Activated CD8-positive, alpha-beta T cell treated with anti-CD3 and anti-CD28 coated beads, Interleukin-2, amount 10 ng/mL, durations not matched to agents 7 days and 5 days (primary cell): Measurements from ENCODE around the gene EFNA2. TPM values are rescaled to one million over a fixed set of nuclear protein-coding genes. Genes with fewer than 3 reads are reported as not detected.

Source experiments
- ATAC-seq: fragments of 150-1000 bp; cut with Tn5 transposase; one replicate; pipeline ENCODE4 v1.10.0; 2021; ENCODE audit warnings: moderate library complexity
- CTCF ChIA-PET: fragments of 350-600 bp; sonication (Branson Sonifier 250); formaldehyde crosslinking; loops from one replicate; lab custom pipeline; 2021; ENCODE audit warnings: antibody characterized with exemption; lab: Charles Lee
- POLR2A ChIA-PET: fragments of 350-600 bp; sonication (Branson Sonifier 250); formaldehyde crosslinking; loops from one replicate; lab custom pipeline; 2021; ENCODE audit warnings: antibody characterized with exemption; lab: Charles Lee
- DNase-seq: peaks from one replicate; pipeline ENCODE4 v3.0.0-alpha.2; 2020
- H3K27ac Mint-ChIP-seq: one replicate; pipeline ENCODE4 v1.8.0; 2021; ENCODE audit warnings: mild to moderate bottlenecking, mixed read lengths
- H3K27me3 Mint-ChIP-seq: one replicate; pipeline ENCODE4 v1.8.0; 2021; ENCODE audit warnings: low read depth, mixed read lengths
- H3K36me3 Mint-ChIP-seq: one replicate; pipeline ENCODE4 v1.8.0; 2021; ENCODE audit warnings: low read depth, mixed read lengths
- H3K4me1 Mint-ChIP-seq: one replicate; pipeline ENCODE4 v1.8.0; 2021; ENCODE audit warnings: low read depth, mixed read lengths
- H3K4me3 Mint-ChIP-seq: one replicate; pipeline ENCODE4 v1.8.0; 2021; ENCODE audit warnings: mild to moderate bottlenecking, mixed read lengths
- H3K9me3 Mint-ChIP-seq: one replicate; pipeline ENCODE4 v1.8.0; 2022; ENCODE audit warnings: mixed read lengths; ENCODE audit not compliant: insufficient read depth
- total RNA-seq, 2 experiments: library from RNA; stranded (reverse); gene quantifications; one replicate each; pipeline ENCODE4 v1.2.3, GENCODE V29; 2021

The EFNA2 gene
- total RNA-seq, 2 experiments from 2014 or later, result not detected

GRCh38 chr19:1308718-1309117, 23.0 kb downstream of the EFNA2 start:
- ATAC-seq (no peak), DNase-seq (no peak)
- no peaks in the 10 kb centered on the region for H3K9me3 Mint-ChIP-seq
- no peaks in the 10 kb centered on the region for H3K4me1 Mint-ChIP-seq
- no peak overlapping the region for H3K4me3 Mint-ChIP-seq
- ChIA-PET POLR2A (no interaction called here), CTCF (interaction anchor here (1.0 kb wide), 1 partner anchor 64 kb away, joined by 3 read pairs; no protein-coding TSS in a partner anchor)
- no peak overlapping the region for H3K27ac Mint-ChIP-seq
- no peaks in the 10 kb centered on the region for H3K36me3 Mint-ChIP-seq
- no peaks in the 10 kb centered on the region for H3K27me3 Mint-ChIP-seq

GRCh38 chr19:1309977-1310852, 24.5 kb downstream of the EFNA2 start:
- no peak overlapping the region for H3K4me3 Mint-ChIP-seq
- ATAC-seq, result no peak
- ChIA-PET POLR2A (interaction anchor here (0.6 kb wide), 1 partner anchor 41 kb away, joined by 3 read pairs; the partner anchor contains the start of gene CIRBP), CTCF (interaction anchor here (1.6 kb wide), 1 partner anchor 66 kb away, joined by 5 read pairs; no protein-coding TSS in a partner anchor)
- H3K4me1 Mint-ChIP-seq, result no peaks in the 10 kb centered on the region
- no peaks in the 10 kb centered on the region for H3K36me3 Mint-ChIP-seq
- no peaks in the 10 kb centered on the region for H3K9me3 Mint-ChIP-seq
- peaks cover 5% of the 10 kb centered on the region for H3K27me3 Mint-ChIP-seq
- no peak for DNase-seq
- no peak overlapping the region for H3K27ac Mint-ChIP-seq

- ChIA-PET CTCF (interaction anchor here (1.6 kb wide), 1 partner anchor 67 kb away, joined by 5 read pairs; no protein-coding TSS in a partner anchor), POLR2A (interaction anchor here (0.6 kb wide), 1 partner anchor 41 kb away, joined by 3 read pairs; the partner anchor contains the start of gene CIRBP)
- no peak for DNase-seq
- no peak for ATAC-seq
- Mint-ChIP-seq H3K4me1 (no peaks in the 10 kb centered on the region), H3K27ac (no peak overlapping the region), H3K4me3 (no peak overlapping the region), H3K36me3 (no peaks in the 10 kb centered on the region), H3K27me3 (peaks cover 5% of the 10 kb centered on the region), H3K9me3 (no peaks in the 10 kb centered on the region)
Observed at GRCh38 chr19:1310853-1311180, 25.1 kb downstream of the EFNA2 start.

- Mint-ChIP-seq H3K27ac (no peak overlapping the region), H3K4me3 (no peak overlapping the region), H3K9me3 (no peaks in the 10 kb centered on the region), H3K4me1 (no peaks in the 10 kb centered on the region), H3K27me3 (peaks cover 7% of the 10 kb centered on the region), H3K36me3 (no peaks in the 10 kb centered on the region)
- ATAC-seq (no peak), DNase-seq (no peak)
- ChIA-PET POLR2A (no interaction called here), CTCF (interaction anchor here (1.6 kb wide), 1 partner anchor 68 kb away, joined by 5 read pairs; no protein-coding TSS in a partner anchor)
Observed at GRCh38 chr19:1311543-1312091, 25.9 kb downstream of the EFNA2 start.

GRCh38 chr19:1312767-1313694, 27.4 kb downstream of the EFNA2 start:
- H3K36me3 Mint-ChIP-seq, result no peaks in the 10 kb centered on the region
- no peak overlapping the region for H3K4me3 Mint-ChIP-seq
- ChIA-PET POLR2A (no interaction called here), CTCF (no interaction called here)
- H3K27me3 Mint-ChIP-seq, result peaks cover 13% of the 10 kb centered on the region
- H3K4me1 Mint-ChIP-seq, result no peaks in the 10 kb centered on the region
- DNase-seq (no peak), ATAC-seq (no peak)
- no peaks in the 10 kb centered on the region for H3K9me3 Mint-ChIP-seq
- no peak overlapping the region for H3K27ac Mint-ChIP-seq

GRCh38 chr19:1313695-1314613, 28.3 kb downstream of the EFNA2 start:
- ChIA-PET CTCF (interaction anchor here (3.5 kb wide), 1 partner anchor 50 kb away, joined by 11 read pairs; no protein-coding TSS in a partner anchor), POLR2A (no interaction called here)
- H3K4me1 Mint-ChIP-seq, result no peaks in the 10 kb centered on the region
- no peaks in the 10 kb centered on the region for H3K9me3 Mint-ChIP-seq
- peaks cover 14% of the 10 kb centered on the region for H3K27me3 Mint-ChIP-seq
- no peak for DNase-seq
- no peak overlapping the region for H3K4me3 Mint-ChIP-seq
- no peaks in the 10 kb centered on the region for H3K36me3 Mint-ChIP-seq
- ATAC-seq, result no peak
- H3K27ac Mint-ChIP-seq, result no peak overlapping the region

GRCh38 chr19:1315470-1316166, 29.9 kb downstream of the EFNA2 start:
- H3K9me3 Mint-ChIP-seq, result no peaks in the 10 kb centered on the region
- ATAC-seq, result peak; percentile 75

GRCh38 chr19:1316466-1316865, 30.8 kb downstream of the EFNA2 start:
- CTCF ChIA-PET, result interaction anchor here (1.0 to 3.5 kb wide), 3 partner anchors 40 to 56 kb away, joined by 3 to 11 read pairs (median 4); no protein-coding TSS in a partner anchor
- H3K36me3 Mint-ChIP-seq, result no peaks in the 10 kb centered on the region
- ATAC-seq, result no peak
- H3K4me3 Mint-ChIP-seq, result no peak overlapping the region
- H3K27me3 Mint-ChIP-seq, result peaks cover 22% of the 10 kb centered on the region
- POLR2A ChIA-PET, result interaction anchor here (0.6 kb wide), 1 partner anchor 98 kb away, joined by 3 read pairs; no protein-coding TSS in a partner anchor
- DNase-seq, result no peak
- H3K4me1 Mint-ChIP-seq, result no peaks in the 10 kb centered on the region
- H3K9me3 Mint-ChIP-seq, result no peaks in the 10 kb centered on the region
- no peak overlapping the region for H3K27ac Mint-ChIP-seq

More at GRCh38 chr19:1315470-1316166, 29.9 kb downstream of the EFNA2 start:
- DNase-seq, result peak; percentile 47
- H3K27ac Mint-ChIP-seq, result no peak overlapping the region
- H3K4me3 Mint-ChIP-seq, result no peak overlapping the region
- POLR2A ChIA-PET, result no interaction called here
- H3K36me3 Mint-ChIP-seq, result no peaks in the 10 kb centered on the region
- H3K27me3 Mint-ChIP-seq, result peaks cover 19% of the 10 kb centered on the region
- no peaks in the 10 kb centered on the region for H3K4me1 Mint-ChIP-seq
- CTCF ChIA-PET, result interaction anchor here (0.6 to 3.5 kb wide), 11 partner anchors 12 to 422 kb away, joined by 3 to 11 read pairs (median 3); partner anchors contain the start of genes MED16 and RNU6-9

GRCh38 chr19:1317274-1318003, 31.8 kb downstream of the EFNA2 start:
- ATAC-seq (no peak), DNase-seq (no peak)
- no peaks in the 10 kb centered on the region for H3K9me3 Mint-ChIP-seq
- H3K4me3 Mint-ChIP-seq, result no peak overlapping the region
- peaks cover 23% of the 10 kb centered on the region for H3K27me3 Mint-ChIP-seq
- no peaks in the 10 kb centered on the region for H3K36me3 Mint-ChIP-seq
- ChIA-PET CTCF (interaction anchor here (1.7 to 3.5 kb wide), 2 partner anchors 47 to 55 kb away, joined by 4 to 11 read pairs; no protein-coding TSS in a partner anchor), POLR2A (no interaction called here)
- H3K27ac Mint-ChIP-seq, result no peak overlapping the region
- H3K4me1 Mint-ChIP-seq, result no peaks in the 10 kb centered on the region
